T1000 (cell line): ENCODE results near the gene SP140.
A peak's percentile ranks its signal among the peaks of the same experiment; 100 is the strongest.
"Not testable (repeated sequence)": the region's sequence is repeated elsewhere in the genome, so short reads cannot be mapped to it uniquely, and the experiment has no call there.

Source experiments
- DNase-seq: peaks from one replicate; lab custom pipeline; 2025; ENCODE audit warnings: mixed read lengths; lab: John Stamatoyannopoulos, UW

Gene SP140

DNA sequence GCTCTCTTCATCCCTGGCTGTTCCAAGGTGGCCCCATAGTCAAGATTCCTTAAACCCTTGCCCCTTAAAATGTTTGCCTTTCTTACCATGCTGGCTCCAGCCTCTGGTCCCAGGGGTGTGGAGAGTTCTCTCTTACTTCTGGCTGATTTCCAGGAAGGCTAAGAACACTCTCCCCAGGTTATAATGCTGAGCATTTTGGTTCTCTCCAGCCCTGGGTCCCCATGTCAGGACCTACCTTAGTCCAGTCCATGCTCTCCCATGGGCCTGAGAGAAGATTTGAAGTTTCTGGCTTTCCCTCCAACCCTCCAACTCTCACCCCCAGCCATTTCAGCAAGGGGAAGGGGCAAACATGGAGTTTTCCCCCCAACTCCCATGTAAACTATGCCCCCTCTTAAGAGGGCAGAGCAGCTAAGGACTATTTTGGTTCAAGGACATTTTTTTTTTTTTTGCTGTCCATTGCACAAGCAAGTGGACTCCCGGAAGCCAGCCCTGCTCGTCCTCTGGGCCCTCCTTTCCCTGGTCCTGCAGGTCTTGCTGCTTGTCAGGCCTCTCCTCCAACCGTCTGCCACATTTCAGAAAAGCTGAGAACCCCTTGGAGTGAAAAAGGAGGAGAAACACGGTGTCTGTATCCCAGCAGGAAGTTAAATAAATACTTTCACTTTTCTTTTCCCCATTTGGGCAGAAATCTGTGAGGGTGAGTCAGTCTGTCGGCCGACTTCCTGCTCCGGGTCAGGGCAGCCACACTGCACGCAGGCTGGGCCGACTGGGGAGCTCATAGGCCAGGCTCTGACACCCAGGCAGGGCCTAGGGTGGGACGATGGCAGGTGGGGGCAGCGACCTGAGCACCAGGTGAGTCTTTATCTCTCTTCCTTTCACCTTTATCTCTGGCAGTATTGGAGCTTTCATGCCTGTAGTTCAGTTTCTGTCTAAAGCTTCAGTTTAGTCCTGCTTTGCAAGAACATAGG lies 101.2 kb downstream of the SP140 start, which contains the start of gene SP140L:
SP140L (plus strand) TSS at position 741 of the 965 bp plus-strand sequence; CDS start at position 818, 77 bp downstream.
- DNase-seq, result peak; percentile 42

DNA sequence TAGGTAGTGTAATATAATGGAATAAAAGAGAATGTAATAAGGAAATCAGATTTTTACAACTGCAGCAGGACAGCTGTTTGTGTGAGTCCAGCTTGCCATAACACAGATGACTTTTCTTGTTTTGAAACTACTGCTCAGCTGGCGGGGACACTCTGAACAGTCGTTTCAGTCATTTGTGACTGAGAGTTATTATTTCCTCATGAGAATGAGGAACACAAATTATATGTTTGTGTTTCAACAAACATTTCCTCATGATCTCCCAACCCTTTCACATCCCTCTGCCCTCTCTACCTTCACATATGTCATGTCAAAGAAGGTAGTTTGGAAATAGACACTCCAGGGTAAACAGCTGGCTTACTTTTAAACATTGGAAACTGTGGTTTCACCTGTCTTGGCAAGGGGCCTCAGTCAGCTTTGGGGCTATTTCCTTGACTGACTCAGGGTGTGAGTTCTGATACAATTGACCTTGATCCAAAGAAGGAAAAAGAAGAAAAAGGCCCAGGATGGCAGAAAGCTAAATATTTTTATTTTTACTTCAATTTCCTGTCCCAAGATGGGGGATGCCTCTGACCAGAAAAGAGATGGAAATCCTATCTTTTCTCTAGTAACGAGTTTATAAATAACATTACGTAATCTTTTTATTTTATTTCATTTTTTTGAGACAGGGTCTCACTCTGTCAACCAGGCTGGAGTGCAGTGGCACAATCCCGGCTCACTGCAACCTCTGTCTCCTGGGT lies 102.0 kb downstream of the SP140 start:
- DNase-seq, result no peak

DNA sequence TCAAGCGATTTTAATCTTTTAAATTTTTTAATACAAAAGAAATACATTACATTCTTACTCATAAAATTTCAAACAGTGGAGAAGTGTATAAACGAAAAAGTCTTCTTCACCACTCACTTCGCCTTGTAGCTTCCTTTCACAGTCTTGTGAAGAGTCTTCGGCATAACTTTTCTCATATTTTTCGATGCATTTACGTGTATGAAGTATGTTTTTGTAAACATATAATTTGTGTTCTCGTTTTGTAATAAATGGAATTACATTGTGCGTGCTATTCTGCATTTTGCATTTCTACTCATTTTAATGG lies 102.6 kb downstream of the SP140 start:
- no peak for DNase-seq

DNA sequence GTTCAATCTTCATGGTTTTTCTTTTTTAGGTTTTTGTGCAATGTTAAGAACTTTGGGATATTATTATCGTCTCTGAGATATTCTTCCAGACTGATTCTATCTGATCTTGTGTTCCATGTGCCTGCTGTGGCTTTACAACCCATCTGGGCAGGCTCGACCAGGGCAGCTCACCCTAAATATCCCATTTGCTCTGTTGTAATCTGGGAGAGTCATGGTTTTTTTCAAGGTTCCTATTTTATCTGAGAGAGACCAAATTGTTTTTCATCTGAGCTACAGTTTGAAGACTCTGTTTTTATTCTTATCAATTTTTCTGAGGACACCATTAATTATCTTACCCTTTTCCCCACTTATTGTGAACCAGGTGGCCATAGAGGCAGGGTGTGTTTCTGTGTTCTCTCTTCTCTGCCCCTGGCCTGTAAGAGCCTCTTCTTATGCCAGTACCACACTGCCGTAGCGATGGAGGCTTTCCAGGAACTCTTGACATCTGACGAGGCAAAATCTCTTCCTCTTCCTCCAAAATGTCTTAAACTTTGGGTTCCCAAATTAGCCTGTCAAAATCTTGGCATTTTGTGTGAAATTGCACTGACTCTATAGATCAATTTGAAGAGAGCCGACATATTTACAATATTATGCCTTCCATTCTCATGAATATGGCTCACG lies 104.5 kb downstream of the SP140 start:
- no peak for DNase-seq

DNA sequence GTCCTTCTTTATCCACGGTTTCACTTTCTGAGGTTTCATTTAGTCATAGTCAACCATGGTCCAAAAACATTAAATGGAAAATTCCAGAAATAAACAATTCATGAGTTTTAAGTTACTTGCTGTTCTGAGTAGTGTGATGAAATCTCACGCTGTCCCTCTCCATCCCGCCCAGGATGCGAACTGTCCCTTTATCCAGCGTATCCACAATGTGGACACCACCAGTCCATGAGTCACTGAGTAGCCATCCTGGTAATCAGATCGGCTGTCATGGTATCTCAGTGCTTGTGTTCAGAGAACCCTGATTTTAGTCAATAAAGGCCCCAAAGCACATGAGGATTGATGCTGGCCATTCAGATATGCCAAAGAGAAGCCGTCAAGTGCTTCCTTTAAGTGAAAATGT lies 105.2 kb downstream of the SP140 start:
- no peak for DNase-seq

DNA sequence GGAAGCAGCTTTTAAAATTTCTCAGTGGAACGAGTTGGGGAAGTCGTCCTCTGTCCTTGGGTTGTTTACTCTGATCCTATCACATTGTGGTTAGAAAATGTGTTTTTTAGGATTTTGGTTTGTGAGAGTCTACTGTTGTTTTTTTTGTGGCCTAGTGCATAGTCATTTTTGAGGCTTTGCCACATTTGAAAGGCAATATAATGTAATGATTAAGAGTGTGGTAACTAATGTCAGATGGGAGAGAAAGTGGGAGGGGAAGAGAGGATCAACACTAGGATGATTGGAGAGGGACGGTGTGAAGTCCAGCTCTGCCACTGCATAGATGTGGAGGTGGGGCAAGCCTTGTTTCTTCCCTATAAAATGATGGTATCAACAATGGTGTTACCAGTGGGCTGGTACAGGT lies 109.9 kb downstream of the SP140 start:
- no peak for DNase-seq

DNA sequence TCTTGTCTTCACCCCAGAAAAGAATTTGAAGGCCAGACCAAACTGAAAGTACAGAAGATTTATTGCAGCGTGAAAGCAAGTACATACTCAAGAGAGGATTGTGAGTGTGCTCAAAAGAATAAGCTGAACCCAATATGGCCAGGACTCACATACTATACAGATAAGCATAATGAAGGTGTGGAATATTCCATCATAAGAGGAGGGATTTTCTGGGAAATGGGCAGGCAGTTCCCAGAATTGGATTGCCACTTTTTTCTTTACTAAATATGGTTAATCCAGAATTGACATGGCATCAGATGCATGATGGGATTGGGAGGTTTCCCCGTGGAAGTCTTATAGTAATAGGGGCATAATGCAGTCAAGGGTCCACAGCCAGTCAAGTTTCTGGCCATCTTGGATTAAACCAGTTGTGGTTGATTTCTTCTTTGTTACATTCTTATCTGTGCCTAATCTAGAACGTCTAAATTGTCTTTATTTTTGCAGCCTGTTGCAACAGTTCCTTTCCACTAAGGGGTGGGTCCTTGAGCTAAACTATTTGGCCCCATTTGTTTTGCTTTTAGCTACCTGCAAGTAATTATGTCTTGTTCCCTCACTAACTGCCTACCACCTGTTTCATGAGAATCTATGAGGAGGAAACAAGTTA lies 110.4 kb downstream of the SP140 start:
- DNase-seq, result no peak

DNA sequence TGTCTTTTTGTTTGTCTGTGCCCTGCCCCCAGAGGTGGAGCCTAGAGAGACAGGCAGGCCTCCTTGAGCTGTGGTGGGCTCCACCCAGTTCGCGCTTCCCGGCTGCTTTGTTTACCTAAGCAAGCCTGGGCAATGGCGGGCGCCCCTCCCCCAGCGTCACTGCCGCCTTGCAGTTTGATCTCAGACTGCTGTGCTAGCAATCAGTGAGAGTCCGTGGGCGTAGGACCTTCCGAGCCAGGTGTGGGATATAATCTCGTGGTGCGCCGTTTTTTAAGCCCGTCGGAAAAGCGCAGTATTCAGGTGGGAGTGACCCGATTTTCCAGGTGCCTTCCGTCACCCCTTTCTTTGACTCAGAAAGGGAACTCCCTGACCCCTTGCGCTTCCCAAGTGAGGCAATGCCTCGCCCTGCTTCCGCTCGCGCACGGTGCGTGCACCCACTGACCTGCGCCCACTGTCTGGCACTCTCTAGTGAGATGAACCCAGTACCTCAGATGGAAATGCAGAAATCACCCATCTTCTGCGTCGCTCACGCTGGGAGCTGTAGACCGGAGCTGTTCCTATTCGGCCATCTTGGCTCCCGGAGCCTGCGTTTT lies 116.5 kb downstream of the SP140 start:
- not testable (repeated sequence) for DNase-seq

DNA sequence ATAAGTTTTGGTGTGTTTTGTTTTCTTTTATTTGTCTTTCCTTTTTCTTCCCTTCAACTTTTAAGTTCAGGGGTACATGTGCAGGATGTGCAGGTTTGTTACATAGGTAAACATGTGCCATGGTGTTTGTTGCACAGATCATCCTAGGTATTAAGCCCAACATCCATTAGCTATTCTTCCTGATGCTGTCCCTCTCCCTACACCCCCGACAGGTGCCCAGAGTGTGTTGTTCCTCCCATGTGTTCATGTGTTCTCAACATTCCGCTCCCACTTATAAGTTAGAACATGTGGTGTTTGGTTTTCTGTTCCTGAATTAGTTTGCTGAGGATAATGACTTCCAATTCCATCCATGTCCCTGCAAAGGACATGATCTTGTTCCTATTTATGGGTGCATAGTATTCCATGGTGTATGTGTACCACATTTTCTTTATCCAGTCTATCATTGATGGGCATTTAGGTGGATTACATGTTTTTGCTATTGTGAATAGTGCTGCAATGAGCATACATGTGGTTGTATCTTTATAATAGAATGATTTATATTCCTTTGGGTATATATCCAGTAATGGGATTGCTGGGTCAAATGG lies 117.6 kb downstream of the SP140 start:
- not testable (repeated sequence) for DNase-seq

DNA sequence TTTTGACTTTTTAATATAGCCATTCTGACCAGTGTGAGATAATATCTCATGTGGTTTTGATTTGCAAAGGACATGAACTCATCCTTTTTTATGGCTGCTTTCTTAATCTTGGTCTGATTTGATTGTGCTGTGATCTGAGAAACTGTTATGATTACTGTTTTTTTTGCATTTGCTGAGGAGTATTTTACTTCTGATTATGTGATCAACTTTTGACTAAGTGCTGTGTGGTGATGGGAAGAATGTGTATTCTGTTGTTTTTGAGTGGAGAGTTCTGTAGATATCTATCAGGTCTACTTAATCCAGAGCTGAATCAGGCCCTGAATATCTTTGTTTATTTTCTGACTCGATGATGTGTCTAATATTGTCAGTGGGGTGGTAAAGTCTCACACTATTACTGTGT lies 118.2 kb downstream of the SP140 start:
- DNase-seq, result no peak

DNA sequence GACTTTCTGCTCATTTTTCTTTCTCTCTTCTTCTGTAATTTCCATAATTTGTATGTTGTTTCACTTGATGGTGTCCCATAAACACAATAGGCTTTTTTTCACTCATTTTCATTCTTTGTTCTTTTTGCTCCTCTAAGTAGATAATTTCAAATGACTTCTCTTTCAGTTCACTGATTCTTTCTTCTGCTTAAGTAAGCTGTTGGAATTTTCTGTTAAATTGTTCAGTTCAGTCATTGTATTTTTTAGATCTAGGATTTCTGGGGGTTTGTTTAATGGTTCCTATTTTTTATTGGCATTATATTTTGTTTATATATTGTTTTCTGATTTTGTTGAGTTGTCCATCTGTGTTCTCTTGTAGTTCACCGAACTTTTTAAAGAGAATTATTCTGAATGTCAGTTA lies 120.9 kb downstream of the SP140 start:
- DNase-seq, result no peak

DNA sequence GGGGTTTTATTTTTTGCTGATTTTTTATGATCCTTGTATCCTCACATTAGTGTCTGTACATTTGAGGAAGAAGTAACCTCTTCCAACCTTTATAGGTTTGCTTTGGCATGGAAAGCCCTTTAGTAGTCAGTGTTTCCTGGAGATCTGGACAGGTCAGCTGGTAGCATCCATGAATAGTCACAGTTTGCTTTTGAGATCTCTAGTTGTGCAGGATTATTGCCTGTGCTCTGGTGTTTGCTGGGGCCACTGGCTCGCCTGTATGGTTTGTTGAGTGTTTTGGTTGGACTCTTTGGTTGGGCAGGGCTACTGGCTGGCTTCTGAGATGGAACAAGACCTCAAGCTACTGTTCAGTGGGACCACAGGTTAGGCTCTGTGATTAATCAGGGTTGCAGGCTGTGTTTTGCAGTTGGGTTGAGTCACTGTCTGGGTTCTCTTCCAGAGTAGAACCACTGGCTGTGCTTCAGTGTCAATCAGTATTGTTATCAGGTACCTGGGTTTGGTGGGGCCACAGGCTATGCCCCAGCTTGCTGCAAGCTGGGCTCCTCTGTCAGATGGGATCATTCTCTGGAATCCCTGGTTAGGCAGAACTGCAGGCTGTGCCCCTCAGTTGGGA lies 121.5 kb downstream of the SP140 start:
- no peak for DNase-seq

DNA sequence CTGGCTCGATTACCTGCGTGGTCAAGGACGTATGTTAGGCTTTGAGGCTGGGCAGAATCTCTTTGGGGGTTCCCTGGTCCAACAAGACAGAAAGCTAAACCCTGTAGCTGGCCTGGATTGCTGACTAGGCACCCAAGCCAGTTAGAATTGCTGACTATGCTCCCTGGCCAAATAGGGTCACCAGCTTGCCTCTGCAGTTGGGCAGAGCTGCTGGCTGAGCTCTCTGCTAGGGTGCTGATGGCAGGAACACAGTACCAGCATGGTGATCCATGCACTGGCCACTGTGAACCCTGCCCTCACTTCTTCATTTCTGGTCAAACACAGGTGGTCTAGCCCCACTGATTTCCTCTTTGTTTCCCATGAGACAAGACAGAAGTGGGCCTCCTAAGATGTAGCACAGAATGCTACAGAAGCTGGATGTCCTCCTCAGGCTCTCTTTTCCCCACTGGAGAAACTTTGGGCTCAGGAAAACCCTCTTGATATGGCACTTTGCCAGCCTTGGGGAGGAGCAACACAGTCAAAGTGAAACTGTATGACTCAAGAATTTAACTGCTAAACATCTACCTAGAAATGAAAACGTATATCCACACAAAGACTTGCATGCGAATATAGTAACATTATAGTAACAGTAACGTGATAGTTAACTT lies 122.2 kb downstream of the SP140 start:
- DNase-seq, result no peak

DNA sequence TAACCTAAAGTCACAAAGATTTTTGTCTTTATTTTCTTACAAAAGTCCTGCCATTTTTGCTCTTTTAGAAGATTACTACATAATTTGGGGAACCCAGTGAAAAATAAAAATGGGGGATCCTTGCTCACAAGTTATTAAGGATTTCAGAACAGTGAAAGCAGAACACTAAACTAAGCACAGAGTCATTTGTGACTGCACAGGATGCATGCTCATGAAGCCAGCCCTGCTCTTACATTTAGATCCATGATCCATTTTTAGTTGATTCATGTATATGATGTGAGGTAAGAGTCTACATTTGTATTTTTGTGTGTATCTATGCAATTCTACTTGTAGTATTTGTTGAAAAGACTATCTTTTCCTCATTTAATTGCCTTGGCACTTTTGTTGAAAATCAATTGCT lies 123.3 kb downstream of the SP140 start:
- no peak for DNase-seq

DNA sequence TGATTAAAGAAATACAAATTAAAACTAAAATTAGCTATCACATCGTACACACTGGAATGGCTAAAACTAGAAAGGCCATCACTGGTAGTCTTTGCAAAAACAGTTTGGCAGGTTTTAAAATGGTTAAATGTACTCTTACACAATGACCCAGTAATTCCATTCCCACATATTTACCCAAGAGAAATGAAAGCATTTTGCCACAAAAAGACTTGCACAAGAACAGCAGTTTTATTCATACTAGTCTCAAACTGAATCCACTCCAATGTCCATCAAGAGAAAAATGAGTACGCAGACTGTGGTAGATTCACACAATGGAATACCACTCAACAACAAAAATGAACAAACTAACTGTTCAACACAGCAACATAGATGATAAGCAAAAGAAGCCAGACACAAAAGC lies 130.5 kb downstream of the SP140 start:
- no peak for DNase-seq

DNA sequence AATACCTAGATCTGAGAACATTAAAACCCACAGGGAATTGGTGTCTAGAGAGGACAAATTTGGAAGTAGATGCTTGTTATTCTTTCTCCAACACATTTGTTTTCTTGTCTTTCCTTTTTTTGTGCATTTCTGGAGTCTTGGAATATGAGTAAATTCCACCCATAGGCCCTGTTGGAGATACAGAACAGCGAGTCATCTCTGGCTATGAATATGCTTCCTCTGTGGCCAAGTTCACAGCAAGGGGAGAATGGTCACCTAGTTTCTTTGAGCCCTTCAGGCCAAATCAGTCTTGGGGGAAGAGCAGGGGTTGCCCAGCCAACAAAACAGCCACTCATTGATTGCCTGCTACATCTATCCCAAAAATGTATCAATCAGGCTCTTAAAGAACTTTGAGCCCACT lies 132.8 kb downstream of the SP140 start:
- DNase-seq, result no peak

DNA sequence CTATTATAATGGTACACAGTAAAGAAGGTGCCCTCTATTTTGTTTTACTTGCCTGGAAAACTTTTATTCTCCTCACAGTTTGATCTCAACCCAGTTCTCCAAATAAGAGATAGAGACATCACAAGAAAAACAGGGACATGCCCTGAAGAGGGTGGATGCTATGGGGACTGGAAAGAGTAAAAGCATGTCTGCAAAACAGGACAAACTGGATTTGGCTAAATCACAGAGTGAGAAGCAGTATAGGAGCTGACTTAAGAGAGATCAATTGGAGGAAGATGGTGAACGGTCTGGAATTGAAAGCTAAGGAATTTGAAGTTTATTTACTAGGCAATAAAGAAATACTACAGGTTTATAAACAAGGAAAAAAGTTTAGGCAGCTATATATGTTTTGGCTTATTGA lies 134.5 kb downstream of the SP140 start:
- no peak for DNase-seq

DNA sequence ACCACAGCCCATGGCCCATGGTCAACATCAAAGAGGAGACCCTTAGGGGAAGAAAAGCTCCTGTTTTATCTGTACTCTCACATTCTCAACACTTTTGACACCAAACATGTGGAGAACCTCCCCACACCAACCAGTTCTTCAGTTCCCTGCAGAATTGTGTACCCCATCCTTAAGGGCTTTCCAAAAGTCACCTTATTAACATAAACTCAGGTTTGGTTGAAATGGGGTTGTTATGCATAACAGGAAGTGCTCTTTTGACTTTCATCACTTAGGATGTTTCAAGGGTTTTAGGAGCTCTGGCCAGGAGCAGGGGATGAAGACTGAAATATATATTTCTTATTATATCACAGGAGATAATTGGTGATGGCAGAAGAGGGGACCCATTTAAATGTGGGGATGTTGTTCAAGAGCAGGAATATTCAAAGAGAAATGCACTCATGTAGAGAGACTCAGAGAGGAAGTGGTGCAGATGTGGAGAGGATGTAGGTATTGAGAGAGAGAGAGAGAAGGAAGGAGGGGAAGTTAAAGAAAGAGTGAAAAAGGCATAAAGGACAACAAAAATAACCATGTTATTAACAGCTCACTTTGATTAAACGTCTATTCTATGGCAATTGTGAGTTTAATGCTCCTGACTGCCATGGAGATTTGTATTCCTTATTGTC lies 136.6 kb downstream of the SP140 start:
- no peak for DNase-seq
